HG03159 (cell line): ENCODE measurements around the gene MSI2.
A peak's percentile ranks its signal among the peaks of the same experiment; 100 is the strongest.

Experiments
- ATAC-seq: cut with Tn5 transposase; IDR thresholded peaks from one replicate; pipeline ENCODE4 v1.9.1; 2021; ENCODE audit warnings: mild to moderate bottlenecking, moderate library complexity; ENCODE audit not compliant: unreplicated experiment

Gene MSI2

DNA sequence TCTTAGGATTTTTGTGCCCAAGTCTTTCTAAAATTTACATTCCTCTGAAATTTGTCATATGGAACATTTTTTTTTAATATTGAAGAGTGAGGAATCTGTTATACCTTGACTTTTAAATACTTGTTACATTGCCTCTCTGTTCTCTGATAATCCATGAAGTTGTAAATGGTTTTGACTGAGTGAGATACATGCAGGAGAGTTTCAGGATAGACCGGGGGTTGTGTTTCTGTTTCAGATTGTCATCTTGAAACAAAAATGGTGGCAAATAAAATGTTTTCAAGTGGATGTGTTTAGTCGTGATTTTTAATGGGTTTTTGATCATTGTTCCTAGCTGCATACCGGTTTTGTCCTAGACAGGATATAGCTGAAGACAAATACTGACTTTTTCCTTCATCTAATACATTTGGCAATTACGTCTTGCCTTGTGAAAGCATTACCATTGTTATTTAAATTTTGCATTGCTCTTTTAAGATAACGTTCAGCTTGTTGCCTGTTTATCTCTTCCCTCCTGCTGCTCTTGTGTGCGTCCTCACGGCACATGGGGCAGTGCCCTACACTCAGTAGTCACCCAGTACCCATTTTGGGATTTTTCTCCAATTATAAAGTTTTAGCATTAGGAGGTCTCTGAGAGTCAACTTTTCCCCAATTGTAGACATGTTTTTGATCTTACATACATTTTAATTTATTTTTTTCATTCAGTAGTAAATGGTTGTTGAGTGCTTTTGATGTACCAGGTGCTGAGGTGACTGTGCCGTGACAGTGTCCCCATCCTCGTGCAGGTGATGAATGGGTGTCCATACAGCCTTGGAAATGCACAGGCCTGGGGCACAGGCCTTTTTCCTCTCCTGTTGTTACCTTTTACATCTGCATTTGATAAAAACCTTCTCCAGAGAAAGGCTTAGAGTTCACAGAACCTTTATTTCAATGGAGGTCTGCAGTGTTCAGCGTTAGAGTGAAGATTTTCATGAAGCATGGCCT is 169.9 kb downstream of the MSI2 start:
- ATAC-seq: no peak

DNA sequence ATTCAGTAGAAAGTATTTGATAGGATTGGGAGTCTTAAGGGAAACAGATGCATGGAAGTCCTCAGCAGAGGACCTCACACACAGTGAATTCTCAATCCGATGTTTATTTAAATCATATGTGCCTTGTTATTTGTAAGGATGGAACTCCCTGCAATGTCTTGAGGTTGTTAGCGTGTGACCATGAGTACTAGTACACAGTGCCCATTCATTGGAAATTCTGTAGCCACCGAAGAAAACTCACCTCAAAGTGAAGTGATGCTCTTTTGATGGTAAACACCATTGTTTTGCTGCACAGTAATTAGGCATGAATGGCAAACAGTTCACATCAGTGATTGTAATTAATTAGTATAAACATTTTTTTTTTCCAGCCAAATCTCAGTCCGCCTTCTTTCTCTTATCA is 173.6 kb downstream of the MSI2 start:
- no peak for ATAC-seq

DNA sequence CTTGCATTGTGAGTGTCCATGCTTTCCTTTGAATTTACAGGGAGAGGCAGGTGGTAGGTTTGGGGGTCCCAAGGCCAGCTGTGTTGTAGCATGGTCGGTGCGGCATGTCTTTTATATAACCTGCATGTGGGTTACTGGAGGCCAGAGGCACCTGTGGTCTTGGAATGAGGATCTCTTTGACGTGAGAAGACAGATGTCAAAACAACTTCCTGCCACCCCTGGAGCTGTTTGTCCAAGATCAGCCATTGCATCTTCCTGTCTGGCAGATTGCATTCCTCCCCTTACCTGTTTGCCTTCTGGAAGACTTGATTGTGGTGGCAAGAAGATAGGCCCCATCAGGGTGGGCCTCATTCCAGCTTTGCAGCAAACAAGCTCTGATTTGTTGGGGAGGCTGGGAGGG is 175.1 kb downstream of the MSI2 start:
- ATAC-seq: no peak

DNA sequence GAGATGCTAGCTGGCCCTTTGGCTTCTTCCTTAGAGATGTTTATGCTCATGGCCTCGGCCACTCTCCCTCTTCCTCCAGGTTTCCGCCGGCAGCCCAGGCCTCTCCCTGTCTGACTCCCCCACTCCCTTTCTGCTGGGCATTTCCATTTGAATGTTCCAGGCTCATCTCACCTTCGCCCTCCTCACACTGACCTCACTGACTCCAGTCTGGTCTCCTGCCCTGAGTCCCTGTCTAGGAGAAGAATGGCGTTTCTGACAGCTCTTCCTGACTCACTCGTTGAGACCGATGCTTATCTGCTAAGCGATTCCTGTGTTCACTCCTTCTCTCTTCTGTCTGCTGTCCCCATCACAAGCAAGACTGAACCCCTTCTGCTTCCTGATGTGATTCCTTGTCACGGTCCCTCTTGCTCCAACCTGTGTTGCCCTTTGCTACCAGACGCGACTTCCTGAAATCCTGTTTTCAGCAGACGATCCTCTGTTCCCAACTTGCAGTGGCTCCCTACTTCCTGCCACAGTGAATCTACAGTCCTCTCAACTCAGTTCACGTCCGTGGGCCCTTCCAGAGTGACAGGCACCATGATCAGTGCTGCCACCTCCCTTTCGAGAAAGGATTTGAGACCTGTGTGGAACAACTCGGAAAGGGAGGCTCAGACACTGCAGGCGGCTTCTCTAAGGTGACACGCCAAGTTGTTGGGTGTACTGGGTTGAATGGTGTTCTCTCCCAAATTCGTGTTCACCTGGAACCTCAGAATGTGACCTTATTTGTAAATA is 176.4 kb downstream of the MSI2 start:
- ATAC-seq: no peak

GRCh38 chr17:57433452-57433851 is 177.1 kb downstream of the MSI2 start:
- ATAC-seq: no peak

- ATAC-seq: no peak
Observed at GRCh38 chr17:57434361-57434760, 178.0 kb downstream of the MSI2 start.

GRCh38 chr17:57436565-57436964 is 180.2 kb downstream of the MSI2 start:
- ATAC-seq: no peak

DNA sequence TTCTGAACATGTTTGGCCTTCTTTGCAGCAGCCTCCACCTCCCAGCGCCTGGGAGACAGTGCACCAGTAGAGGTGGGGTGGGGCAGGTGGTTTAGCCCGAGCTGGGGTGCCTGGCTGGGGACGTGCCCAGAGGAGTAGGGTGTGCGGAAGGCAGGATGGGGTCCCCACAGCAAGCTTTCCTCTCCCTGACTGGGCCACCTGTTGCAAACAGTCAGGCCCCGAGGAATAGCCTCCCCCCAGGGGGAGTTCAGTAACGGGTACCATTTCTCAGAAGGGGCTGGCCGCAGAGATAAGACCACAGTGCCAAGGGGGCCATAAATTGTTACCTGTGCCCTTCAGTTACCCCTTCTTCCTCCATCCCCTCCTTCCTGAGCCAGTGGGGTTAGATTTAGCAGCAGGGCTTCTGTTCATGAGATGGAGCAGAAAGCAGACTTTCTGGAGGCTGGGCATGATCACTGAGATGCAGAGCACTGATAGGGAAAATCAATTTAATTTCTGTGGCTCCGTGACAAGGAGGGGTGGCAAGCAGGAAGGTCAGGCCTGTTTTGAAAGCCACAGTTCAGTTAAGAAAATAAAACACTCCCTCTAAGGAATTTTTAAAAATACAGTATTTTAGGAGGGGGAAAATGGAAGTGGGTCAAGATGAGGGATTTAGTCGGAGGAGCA is 181.9 kb downstream of the MSI2 start:
- no peak for ATAC-seq

DNA sequence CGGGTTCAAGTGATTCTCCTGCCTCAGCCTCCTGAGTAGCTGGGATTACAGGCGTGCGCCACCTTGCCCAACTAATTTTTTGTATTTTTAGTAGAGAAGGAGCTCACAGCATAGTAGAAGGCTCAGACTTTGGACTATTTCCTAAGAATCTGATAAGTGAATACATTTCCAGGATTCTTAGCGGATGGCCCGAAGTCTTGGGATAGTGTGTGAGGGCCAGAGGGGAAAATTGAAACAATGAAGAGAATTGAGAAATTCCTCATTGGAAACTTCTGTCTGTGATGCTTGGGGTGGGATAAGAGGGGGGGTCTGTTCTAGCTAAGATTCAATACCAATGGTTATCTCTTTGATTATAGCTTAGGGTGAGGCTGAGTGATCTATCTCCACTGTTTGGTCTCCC is 183.3 kb downstream of the MSI2 start:
- no peak for ATAC-seq

DNA sequence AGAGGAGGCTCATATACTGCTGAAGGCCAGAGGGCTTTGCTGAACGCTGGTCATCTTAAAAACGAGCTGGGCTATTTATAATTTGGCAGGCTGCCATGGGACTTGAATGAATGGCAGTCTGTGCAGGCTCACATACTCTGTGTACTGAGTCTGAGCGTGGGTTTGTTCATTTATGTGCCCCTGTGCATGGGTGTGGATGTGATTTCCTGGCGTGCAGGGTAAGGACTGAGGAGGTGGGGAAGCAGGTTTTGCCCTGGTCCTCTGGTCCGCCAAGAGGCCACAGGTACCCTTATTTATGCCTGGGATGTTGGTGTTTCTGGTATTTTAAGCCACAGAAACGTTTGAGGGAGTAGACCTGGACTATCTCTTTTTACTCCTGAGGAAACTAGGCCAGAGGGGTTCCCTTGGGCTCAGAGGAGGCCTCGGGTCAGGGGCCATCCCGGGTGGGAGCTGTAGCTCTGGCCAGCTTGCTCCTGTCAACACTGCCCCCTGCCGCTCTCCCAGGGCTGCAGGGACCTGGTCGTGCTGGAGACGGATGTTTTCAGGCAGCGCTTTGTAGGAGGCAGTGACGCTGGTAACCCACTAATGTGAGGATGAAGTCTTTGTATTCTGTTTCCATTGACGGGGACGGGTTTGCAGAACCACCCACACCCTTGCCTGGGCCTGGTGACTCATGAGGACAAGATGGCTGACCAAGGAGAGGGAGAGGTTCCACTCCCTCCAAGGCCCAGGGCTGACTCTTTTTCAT is 184.4 kb downstream of the MSI2 start:
- ATAC-seq: peak; percentile 47

GRCh38 chr17:57441270-57441600 is 184.9 kb downstream of the MSI2 start:
- ATAC-seq: peak; percentile 39

DNA sequence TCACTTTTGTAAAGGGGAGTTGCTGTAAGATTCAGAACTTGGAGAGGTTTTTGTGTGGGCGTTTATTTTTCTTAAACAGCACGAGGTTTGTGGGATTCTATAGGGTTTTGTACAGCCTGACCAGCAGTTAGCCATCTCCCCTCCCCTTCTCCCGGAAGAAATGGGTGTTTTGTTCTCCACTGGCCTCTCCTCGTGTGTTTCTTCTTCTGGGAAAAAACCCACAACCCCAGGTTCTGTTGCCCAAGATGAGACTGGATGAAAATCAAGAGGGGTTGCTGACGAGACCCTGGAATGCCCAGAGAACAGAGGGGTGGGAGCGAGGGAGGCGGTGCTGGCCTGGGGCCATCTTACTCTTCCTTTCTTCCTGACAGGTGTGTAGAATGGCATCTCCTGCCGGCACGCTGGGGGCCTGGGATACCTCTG is 186.1 kb downstream of the MSI2 start:
- no peak for ATAC-seq

- ATAC-seq: no peak
Observed at GRCh38 chr17:57442914-57443571, 186.7 kb downstream of the MSI2 start.

GRCh38 chr17:57443781-57444180 is 187.5 kb downstream of the MSI2 start:
- ATAC-seq: no peak

DNA sequence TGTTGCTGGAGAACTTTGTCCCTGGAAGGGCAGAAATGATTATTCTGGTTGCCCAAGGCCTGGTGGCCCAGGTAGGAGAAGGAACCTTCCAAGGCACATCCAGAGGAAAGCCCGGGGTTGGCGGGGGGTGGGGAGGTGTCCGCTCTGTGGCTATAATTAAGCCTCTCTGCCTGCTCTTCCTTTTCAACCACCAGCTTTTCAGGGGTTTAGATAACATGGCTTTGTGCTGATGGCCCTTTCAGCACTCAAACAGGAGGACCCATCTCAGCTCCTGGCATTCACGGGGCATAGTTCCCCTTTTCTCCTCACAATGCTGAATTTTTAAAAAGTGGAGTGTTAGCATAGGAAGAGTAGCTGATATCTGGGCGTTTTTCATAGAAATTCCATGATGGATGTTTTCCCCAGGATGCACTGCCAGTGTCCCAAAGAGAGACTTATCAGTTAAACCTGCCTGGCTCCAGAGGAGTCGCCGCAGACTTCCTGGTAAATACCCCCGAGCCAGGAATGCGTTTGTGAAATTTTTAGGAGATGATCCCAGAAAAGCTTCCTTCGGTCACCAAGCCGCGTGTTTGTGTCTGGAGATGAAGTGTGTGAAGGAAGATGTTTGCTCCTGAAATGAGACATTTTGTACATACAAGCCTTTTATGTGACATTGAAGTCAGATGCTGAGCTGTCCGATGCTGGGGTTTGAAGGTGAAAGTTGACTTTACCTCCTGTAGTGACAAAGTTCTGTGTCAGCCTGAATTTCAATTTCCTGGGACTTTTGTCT is 188.5 kb downstream of the MSI2 start:
- ATAC-seq: no peak

DNA sequence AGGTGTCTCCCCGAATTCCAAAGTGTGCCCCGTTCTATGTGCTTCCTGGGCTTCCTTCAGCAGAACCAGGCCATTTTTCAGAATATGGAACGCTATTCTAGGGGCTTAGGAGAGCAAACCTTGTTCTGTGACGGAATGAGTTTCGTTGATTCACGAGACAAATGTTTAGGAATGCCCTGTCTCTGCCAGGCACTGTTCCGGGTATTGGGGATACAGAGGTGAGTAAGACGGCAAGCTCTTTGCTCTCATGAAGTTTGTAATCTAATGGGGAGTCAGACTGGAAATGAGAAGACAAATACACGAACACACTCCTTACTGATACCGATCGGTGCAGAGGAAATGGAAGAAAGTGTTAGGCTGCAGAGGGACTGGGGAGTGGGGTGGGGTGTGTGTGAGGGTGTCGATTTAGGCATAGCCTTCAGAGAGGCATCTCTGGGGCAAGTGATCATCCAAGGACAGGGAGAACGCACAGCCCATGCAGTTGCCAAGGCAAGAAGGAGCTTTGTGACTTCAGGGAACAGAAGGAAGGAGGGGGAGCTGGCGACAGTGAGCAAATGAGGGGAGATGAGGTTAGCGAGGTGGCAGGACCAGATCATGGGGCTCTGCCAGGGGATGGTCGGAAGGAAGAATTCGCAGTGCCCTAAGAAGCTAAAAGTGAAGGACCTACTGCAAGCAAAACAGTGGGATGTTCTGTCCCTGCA is 189.6 kb downstream of the MSI2 start:
- ATAC-seq: no peak

DNA sequence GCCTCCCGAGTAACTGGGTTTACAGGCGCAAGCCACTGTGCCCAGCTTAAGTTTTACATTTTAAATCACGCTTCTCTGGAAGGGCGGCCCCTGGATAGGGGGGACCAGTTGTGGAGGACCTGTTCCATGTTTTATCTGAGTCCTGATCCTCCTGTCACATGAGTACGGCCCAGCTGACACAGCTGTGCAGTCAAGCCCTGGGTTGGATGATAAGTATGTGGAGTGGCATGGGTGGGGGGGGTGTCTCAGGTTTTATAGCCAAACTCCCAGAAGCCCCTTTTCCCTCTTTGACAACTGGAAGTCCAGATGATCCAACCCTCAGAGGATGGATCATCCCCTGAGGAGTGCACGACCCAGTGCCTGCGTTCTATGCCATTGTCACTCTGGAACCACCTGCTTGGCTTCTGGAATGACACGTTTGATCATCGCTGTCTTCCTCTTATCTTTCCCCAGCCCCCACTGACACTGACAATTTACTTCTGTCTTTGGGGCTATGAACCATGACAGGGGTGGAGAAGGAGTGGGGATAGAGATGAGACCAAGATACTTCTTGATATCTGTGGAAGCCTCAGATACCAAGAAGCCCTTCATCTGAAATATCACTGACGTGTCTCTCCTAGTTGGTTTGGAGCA is 191.2 kb downstream of the MSI2 start:
- ATAC-seq: no peak

- no peak for ATAC-seq
Observed at GRCh38 chr17:57447990-57448758, 191.9 kb downstream of the MSI2 start.
